ENCODE results near the gene CLDN17.

CLDN17 gene

GRCh38 chr21:30166705-30167104 lies at the start of gene CLDN17:
Gene CLDN17 (minus strand): TSS chr21:30166805. CDS start chr21:30166617, 188 bp downstream.
- DNase-seq (ENCODE audit: low read depth in 2 of 2), result no peak

DNA sequence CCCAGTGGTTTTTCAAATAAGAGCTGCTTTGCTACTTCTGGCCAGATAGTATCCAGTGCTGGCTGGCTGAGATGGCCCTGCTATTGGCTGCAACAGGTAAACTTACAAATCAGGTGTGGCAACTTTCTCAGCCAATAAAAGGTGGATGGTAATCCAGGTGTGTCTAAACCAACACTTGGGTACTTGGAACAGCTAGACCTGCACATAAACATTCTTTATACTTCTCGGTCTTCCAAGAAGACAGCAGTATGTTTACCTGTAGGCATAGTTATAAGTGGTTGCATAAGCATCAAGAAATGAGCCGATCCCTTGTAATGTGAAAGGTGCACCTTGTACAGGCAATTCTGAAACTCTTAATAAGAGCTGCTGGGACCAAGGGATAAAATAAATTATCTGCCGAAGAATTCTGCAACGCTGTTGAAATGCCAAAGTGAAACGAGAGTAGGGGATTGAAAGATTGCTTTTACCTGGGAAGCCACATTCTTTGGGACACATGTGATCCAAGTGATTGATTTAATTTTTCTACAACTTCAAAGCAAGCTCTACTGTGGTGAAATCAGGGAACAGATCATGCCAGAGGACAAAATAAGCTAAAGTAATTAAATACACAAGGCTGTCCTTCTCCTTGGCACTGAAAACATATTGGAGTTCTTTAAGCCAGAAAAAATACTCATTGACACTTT lies 49.6 kb upstream of the CLDN17 start, which contains the start of gene CLDN8:
CLDN8 (minus strand) TSS at position 57 of the 683 bp plus-strand sequence. CDS start 172 bp downstream, outside the sequence.
- no peak for DNase-seq (ENCODE audit: low read depth in 2 of 2)

DNA sequence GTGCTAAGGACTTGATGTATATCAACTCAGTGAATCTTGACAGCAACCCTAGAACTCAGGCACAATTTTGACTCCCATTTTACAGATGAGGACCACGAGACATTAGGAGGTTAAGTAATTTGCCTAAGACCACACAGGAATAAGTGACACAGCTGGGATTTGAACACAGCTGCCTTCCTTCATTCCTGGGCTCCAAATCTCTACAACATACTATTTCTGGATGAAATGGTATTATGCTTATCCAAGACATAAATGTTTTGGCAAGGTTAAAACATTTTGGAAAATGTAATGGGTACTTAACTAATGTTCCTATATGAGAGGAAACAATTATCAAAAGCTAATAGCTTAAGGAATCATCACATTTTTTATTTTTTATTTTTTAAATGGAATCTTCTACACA lies 44.5 kb upstream of the CLDN17 start:
- DNase-seq (ENCODE audit: low read depth in 2 of 2), result no peak

GRCh38 chr21:30209601-30210000 lies 43.0 kb upstream of the CLDN17 start:
- DNase-seq (ENCODE audit: low read depth in 2 of 2), result no peak

DNA sequence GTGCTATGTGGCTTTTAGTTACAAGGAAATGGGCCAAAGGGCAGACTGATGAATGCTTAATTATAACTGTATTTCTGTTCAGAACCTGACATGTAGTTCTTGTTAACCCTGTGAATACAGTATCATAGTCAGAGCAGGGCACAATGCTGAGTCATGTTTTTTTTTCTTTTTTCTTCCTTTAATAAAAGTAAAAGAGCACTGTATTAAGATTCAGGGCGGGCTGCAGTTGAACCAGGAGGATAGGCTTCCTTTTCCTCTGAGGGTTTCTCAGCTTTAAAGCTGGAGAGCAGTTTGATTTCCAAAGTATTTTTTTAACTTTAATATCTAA lies 40.6 kb upstream of the CLDN17 start:
- no peak for DNase-seq (ENCODE audit: low read depth in 2 of 2)

GRCh38 chr21:30206551-30207251 lies 40.1 kb upstream of the CLDN17 start:
- DNase-seq (ENCODE audit: low read depth in 2 of 2), result no peak

- no peak for DNase-seq (ENCODE audit: low read depth in 2 of 2)
Observed at GRCh38 chr21:30200000-30200399, 33.4 kb upstream of the CLDN17 start.

- DNase-seq (ENCODE audit: low read depth in 2 of 2), result no peak
Observed at GRCh38 chr21:30194701-30195299, 28.2 kb upstream of the CLDN17 start.

- DNase-seq (ENCODE audit: low read depth in 2 of 2), result no peak
Observed at GRCh38 chr21:30193201-30193600, 26.6 kb upstream of the CLDN17 start.

- DNase-seq (ENCODE audit: low read depth in 2 of 2), result no peak
Observed at GRCh38 chr21:30190554-30190953, 23.9 kb upstream of the CLDN17 start.

DNA sequence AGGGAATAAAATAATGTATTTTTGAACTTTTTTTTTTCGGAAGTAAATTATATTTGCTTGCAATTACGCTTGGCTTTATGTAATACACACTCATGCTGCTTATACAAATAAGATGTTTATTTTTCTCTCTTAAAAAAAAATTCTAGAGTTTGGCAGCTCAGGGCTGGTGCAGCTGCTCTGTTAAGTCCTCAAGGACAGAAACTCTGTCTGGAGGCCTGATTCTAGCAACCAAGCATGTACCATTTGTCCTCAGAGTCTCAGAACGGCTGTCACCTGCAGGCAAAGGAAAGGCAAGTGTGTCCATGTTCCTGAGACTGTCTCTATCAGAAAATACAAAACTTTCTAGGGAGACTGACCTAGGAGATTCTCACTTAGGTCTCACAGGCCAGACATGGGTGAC lies 23.2 kb upstream of the CLDN17 start:
- no peak for DNase-seq (ENCODE audit: low read depth in 2 of 2)

- DNase-seq (ENCODE audit: low read depth in 2 of 2), result no peak
Observed at GRCh38 chr21:30186242-30186641, 19.6 kb upstream of the CLDN17 start.

DNA sequence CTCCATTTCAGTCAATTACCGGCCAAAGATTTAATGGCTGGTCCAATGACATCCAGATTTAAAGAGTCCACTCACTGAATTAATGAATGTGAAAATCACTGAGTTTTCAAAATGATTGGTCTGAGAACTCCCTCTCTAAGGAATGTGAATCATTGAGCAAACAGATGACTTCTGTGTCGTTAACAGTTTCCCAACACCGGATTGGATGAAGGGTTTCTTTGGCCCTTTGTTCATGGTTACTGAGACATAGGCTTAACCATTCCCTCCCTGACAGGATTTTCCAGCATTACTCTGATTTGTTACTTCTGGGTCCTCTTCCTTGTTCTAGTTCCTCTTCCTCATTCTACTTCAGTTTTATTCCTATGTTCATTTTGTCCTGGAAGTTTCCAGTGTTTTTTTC lies 1.5 kb upstream of the CLDN17 start:
- no peak for DNase-seq (ENCODE audit: low read depth in 2 of 2)

- no peak for DNase-seq (ENCODE audit: low read depth in 2 of 2)
Observed at GRCh38 chr21:30166171-30166570, 434 bp downstream of the CLDN17 start.

GRCh38 chr21:30164796-30165195 lies 1.8 kb downstream of the CLDN17 start:
- DNase-seq (ENCODE audit: low read depth in 2 of 2), result no peak

DNA sequence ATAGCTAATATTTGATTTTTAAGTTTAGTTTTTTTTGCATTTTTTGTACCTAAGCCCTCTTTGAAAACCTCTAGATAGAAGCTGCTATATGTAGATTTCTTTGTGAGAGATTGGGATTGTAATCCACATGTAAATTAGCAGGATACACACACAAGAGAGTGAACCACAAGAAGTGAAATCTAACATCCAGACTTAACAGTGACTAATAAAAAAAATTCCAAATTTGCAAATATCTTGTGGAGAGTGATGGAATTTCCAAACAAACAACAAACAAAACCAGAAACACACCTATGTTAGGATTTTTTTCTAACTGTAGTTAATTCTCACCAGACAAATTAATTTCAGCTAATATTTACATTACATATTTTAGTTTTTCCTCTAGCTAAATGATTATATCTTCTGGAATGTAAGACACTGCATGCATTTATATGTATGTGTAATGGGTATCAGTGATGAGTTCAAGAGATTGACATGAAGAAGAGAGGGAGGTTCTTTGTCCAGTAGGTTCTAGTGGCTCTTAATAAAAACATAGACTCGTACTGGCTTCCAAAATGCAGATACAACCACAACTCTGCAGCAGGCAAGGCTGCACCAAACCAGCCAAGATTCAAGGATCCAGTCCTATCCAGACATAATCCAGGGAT lies 12.8 kb downstream of the CLDN17 start:
- no peak for DNase-seq (ENCODE audit: low read depth in 2 of 2)

GRCh38 chr21:30152792-30153191 lies 13.8 kb downstream of the CLDN17 start:
- DNase-seq (ENCODE audit: low read depth in 2 of 2), result no peak

DNA sequence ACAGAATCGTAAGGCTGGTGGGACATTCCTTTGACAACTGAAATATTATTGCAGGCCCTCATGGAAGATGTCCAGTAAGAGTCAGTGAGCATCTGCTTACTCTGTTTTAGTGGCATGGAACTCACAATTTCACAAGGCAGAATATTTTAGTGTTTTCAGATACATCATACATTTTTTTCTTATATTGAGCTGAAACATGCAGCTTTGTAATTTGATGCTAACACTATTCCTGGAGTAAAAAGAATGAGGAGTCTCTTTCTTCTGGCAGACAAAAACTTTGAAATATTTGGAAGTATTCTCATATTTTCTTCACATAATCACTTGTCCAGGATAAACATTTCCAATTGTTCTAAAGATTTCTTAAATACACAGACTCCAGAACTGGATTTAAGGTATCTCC lies 17.7 kb downstream of the CLDN17 start:
- no peak for DNase-seq (ENCODE audit: low read depth in 2 of 2)

DNA sequence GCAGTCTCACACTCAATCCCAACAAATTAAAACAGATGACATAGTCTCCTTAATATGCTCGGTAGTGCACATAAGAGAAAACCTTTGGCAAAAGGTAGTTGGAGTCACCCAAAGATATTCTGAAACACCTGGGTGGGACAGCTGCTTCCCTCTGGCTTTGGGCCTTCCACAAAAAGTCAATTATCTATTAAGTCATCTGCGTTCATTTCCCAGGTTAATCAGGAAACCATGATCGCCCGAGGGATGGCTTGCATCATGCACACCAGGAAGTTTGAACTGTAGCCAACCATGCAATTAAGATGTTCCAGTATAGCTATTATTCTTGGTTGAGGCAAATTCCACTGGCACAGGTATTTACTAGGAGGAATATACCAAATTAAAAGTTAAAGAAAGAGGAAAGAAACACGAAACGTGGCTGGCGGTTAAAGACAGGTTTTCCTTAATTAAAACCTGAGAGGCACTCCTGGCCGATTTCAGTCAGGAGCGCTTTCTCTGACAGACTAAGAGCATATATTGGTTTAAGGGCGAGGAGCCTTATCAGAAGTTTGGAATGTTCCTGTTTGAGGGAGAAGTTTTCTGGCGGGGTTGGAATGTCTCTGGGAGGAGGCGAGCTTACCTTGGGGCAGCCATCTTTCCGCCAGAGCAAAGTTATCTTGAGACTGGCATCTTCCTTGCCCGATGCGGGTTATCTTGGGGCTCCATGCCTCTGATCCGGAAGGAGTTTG lies 19.9 kb downstream of the CLDN17 start:
- no peak for DNase-seq (ENCODE audit: low read depth in 2 of 2)

DNA sequence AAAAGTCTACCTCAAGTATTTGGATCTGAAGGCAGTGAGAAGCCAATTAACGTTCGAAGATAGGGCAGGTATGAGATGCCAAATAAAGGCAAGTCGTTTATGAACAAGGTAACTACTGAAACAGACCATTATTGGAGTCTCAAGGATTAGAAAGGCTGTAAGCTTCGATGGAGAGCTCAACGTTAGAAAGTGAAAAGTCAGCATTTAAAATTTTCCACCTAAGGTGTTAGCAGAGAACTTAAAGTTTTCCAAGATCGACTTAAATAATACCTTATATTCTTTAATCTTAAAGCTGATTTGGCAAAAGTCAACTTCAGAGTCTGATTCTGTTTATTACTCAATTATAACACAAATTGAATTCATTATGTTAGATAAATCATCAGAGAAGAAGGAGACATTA lies 28.1 kb downstream of the CLDN17 start:
- no peak for DNase-seq (ENCODE audit: low read depth in 2 of 2)

DNA sequence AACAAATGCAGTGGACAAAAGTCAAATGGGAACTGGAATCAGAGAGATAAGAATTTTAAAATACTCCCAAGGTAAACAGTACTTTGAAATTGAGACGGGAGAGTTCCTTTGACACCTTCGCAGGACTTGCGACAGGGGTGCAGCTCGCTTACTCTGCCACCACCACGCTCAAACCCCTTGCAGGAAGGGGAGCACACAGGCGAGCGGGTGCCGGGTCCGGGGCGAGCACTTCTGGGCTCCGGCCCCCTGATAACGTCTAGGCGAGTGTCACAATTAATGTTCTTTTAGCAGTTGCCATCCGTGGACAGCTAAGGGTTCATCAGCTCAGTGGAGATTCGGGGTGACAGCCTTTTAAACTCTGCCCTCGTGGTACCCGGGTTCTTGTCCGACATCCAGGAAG lies 37.4 kb downstream of the CLDN17 start:
- no peak for DNase-seq (ENCODE audit: low read depth in 2 of 2)

- DNase-seq (ENCODE audit: low read depth in 2 of 2), result no peak
Observed at GRCh38 chr21:30126576-30126975, 40.0 kb downstream of the CLDN17 start.

Measured in activated CD8-positive, alpha-beta memory T cell treated with anti-CD3 and anti-CD28 coated beads for 4 hours (primary cell).